ENCODE results near the gene LRRC18. TPM values are rescaled to one million over a fixed set of nuclear protein-coding genes. Genes with fewer than 3 reads are reported as not detected.

LRRC18 gene
- polyA plus RNA-seq, 1 of the 3 experiments (the other 2 are of a cell fraction) = not detected

GRCh38 chr10:48938281-48938680, 1.4 kb downstream of the LRRC18 start:
- Histone ChIP-seq H3K4me2 (no peak overlapping the region), H3K4me1 (ENCODE audit: control insufficient read depth in 1 of 2, insufficient read depth in 2 of 2, low read depth in 1 of 2, low read length in 1 of 2) (no peaks in the 10 kb centered on the region; a peak in 1 of 4 replicates), H3K27ac (ENCODE audit: low read depth in 2 of 2, low read length in 1 of 2) (no peak overlapping the region), H3F3A (replicated peaks; ENCODE audit: insufficient read depth) (no peaks in the 10 kb centered on the region), H3K9me2 (no peaks in the 10 kb centered on the region), H3K27me3 (ENCODE audit: insufficient read depth) (no peaks in the 10 kb centered on the region), H3K36me3 (replicated peaks in 1 of 2; ENCODE audit: control insufficient read depth in 1 of 2, insufficient read depth in 2 of 2, low read length in 1 of 2) (no peaks in the 10 kb centered on the region), H3K9ac (no peak overlapping the region), H3K4me3 (ENCODE audit: low read depth in 2 of 2, low read length in 1 of 2) (no peak overlapping the region), H3K79me2 (ENCODE audit: insufficient read depth) (no peaks in the 10 kb centered on the region), H3K9me3 (no peaks in the 10 kb centered on the region), H4K20me1 (ENCODE audit: insufficient read depth) (no peaks in the 10 kb centered on the region), H2AFZ (ENCODE audit: low read depth) (no peak overlapping the region)
- WGBS (ENCODE audit: low lambda C conversion rate) = 25% methylated on average over 2 of the region's 2 CpGs
- TF ChIP-seq SMC3 (IDR thresholded peaks at IDR 0.05; ENCODE audit: low read depth, low read length) (no peak), GABPA (IDR thresholded peaks at IDR 0.05; ENCODE audit: low read depth) (no peak), SIN3A (IDR thresholded peaks at IDR 0.05; ENCODE audit: borderline replicate concordance, low read depth, low read length) (no peak), PBX3 (IDR thresholded peaks at IDR 0.05) (no peak), MXI1 (IDR thresholded peaks at IDR 0.05; ENCODE audit: low read depth, low read length) (no peak), YY1 (IDR thresholded peaks at IDR 0.05; ENCODE audit: low read depth) (no peak), EP300 (IDR thresholded peaks at IDR 0.05; ENCODE audit: borderline replicate concordance in 1 of 2, low read depth in 1 of 2, low read length in 1 of 2) (no peak), RFX5 (IDR thresholded peaks at IDR 0.05; ENCODE audit: low read length) (no peak), RAD21 (IDR thresholded peaks at IDR 0.05; ENCODE audit: low read length) (no peak)
- CTCF ChIA-PET = no interaction called here
- POLR2A ChIA-PET = no interaction called here
- no peak for DNase-seq

GRCh38 chr10:48937796-48938195, 1.8 kb downstream of the LRRC18 start:
- no peak overlapping the region for H3K4me3 ChIP-seq (ENCODE audit: low read depth in 2 of 2, low read length in 1 of 2)
- CTCF ChIA-PET = no interaction called here
- H3K36me3 ChIP-seq (replicated peaks in 1 of 2; ENCODE audit: control insufficient read depth in 1 of 2, insufficient read depth in 2 of 2, low read length in 1 of 2) = no peaks in the 10 kb centered on the region
- no peaks in the 10 kb centered on the region for H3K27me3 ChIP-seq (ENCODE audit: insufficient read depth)
- no peak overlapping the region for H3K27ac ChIP-seq (ENCODE audit: low read depth in 2 of 2, low read length in 1 of 2)
- H3K9me3 ChIP-seq = no peaks in the 10 kb centered on the region
- no peak for DNase-seq
- no peaks in the 10 kb centered on the region for H3F3A ChIP-seq (replicated peaks; ENCODE audit: insufficient read depth)
- no peaks in the 10 kb centered on the region for H3K79me2 ChIP-seq (ENCODE audit: insufficient read depth)
- no peak for TF ChIP-seq IRF3 (IDR thresholded peaks at IDR 0.05; ENCODE audit: low read depth, low read length)
- no peak for TF ChIP-seq PBX3 (IDR thresholded peaks at IDR 0.05)
- TF ChIP-seq USF1 (IDR thresholded peaks at IDR 0.05; ENCODE audit: borderline replicate concordance, low read depth) = no peak
- no peak for TF ChIP-seq FOXM1 (IDR thresholded peaks at IDR 0.05; ENCODE audit: low read depth)
- no peak for TF ChIP-seq ELF1 (IDR thresholded peaks at IDR 0.05)
- TF ChIP-seq ZBTB33 (IDR thresholded peaks at IDR 0.05; ENCODE audit: borderline replicate concordance, low read depth) = no peak
- TF ChIP-seq NRF1 (IDR thresholded peaks at IDR 0.05; ENCODE audit: low read depth, low read length) = no peak
- no peak for TF ChIP-seq SMC3 (IDR thresholded peaks at IDR 0.05; ENCODE audit: low read depth, low read length)
- TF ChIP-seq USF2 (IDR thresholded peaks at IDR 0.05; ENCODE audit: borderline replicate concordance, low read depth, low read length) = no peak
- TF ChIP-seq NFIC (IDR thresholded peaks at IDR 0.05; ENCODE audit: borderline replicate concordance) = no peak
- TF ChIP-seq EZH2phosphoT487 (IDR thresholded peaks at IDR 0.05; ENCODE audit: borderline replicate concordance, low read depth) = no peak
- no peak for TF ChIP-seq TAF1 (IDR thresholded peaks at IDR 0.05; ENCODE audit: borderline replicate concordance, low read depth, low read length)
- no peak for TF ChIP-seq YY1 (IDR thresholded peaks at IDR 0.05; ENCODE audit: low read depth)
- TF ChIP-seq MXI1 (IDR thresholded peaks at IDR 0.05; ENCODE audit: low read depth, low read length) = no peak
- no peaks in the 10 kb centered on the region for H4K20me1 ChIP-seq (ENCODE audit: insufficient read depth)
- H3K4me2 ChIP-seq = no peak overlapping the region
- no peaks in the 10 kb centered on the region for H3K4me1 ChIP-seq (ENCODE audit: control insufficient read depth in 1 of 2, insufficient read depth in 2 of 2, low read depth in 1 of 2, low read length in 1 of 2)
- 41% methylated on average over 3 of the region's 3 CpGs for WGBS (ENCODE audit: low lambda C conversion rate)
- H2AFZ ChIP-seq (ENCODE audit: low read depth) = no peak overlapping the region
- POLR2A ChIA-PET = no interaction called here
- no peaks in the 10 kb centered on the region for H3K9me2 ChIP-seq
- H3K9ac ChIP-seq = no peak overlapping the region

All from SK-N-SH (cell line).